ENCODE data around the gene MYO1H.

The MYO1H gene

DNA sequence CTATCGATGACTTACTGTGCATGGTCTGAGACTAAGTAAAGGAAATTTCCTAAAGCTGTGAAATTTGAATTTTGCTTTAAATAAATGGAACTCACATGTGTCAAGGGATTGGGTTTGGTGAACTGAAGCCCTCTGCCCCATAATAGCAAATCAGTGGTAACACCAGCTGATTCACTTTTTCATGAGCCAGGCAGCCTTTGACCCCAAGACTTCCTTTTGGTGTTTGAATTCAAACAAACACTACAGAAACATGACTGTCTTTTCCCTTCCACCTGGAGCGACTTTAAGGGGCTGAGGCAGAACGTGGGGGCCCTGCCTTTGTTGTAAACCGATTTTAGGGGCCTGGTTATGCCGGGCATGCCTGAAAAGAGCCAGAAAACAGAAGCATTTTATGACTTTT lies 100.6 kb downstream of the MYO1H start:
- H3K9me3 ChIP-seq (ENCODE audit: control insufficient read depth in 2 of 2, low read length in 2 of 2): no peaks in the 10 kb centered on the region
- no peak overlapping the region for H3K27ac ChIP-seq (ENCODE audit: low read length)
- peaks cover 42 to 56% of the 10 kb centered on the region in 2 donors for H3K36me3 ChIP-seq (ENCODE audit: control insufficient read depth in 2 of 2, insufficient read depth in 2 of 2, low read length in 2 of 2)
- no peak overlapping the region for H3K9ac ChIP-seq (ENCODE audit: low read length in 2 of 2)
- H3K27me3 ChIP-seq (ENCODE audit: control insufficient read depth in 1 of 2, insufficient read depth in 2 of 2, low read length in 2 of 2): no peaks in the 10 kb centered on the region
- H3K4me1 ChIP-seq (ENCODE audit: control insufficient read depth, insufficient read depth, low read length): peaks cover 42% of the 10 kb centered on the region
- H3K4me3 ChIP-seq (ENCODE audit: low read length in 2 of 2): no peak overlapping the region

DNA sequence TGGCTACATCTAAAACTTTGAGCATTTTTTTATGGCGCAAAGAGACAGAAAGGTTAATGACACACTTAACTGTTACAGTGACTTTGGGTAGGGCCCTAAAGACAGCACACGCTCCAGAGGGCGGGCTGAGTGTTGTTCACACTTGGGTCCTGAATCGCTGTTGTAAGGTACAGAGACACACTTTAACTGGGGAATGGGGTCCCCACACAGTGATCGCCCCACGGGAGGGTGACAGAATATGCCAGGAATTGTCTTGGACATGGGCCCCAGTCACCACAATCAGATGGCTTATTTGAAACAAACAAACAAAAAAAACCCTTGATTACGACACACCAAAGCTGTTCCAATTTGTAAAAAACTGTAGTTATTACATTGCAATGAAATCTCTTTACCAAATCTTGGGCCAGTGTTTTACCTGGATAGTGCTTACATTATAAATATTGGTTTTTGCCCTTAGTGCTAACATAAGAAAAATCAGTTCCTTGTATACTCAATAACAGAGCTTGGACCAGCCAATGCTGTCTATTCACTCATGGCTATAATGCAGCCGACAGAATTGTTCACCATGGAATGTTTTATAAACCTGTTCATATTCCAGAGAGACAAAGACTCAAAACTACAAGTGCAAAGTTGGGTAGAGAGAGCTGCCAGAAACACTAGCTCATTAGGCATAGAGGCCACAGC lies 101.1 kb downstream of the MYO1H start:
- Histone ChIP-seq H3K4me1 (ENCODE audit: control insufficient read depth, insufficient read depth, low read length) (peaks cover 42% of the 10 kb centered on the region), H3K9ac (ENCODE audit: low read length in 2 of 2) (no peak overlapping the region), H3K36me3 (ENCODE audit: control insufficient read depth in 2 of 2, insufficient read depth in 2 of 2, low read length in 2 of 2) (peaks cover 47 to 59% of the 10 kb centered on the region in 2 donors)

DNA sequence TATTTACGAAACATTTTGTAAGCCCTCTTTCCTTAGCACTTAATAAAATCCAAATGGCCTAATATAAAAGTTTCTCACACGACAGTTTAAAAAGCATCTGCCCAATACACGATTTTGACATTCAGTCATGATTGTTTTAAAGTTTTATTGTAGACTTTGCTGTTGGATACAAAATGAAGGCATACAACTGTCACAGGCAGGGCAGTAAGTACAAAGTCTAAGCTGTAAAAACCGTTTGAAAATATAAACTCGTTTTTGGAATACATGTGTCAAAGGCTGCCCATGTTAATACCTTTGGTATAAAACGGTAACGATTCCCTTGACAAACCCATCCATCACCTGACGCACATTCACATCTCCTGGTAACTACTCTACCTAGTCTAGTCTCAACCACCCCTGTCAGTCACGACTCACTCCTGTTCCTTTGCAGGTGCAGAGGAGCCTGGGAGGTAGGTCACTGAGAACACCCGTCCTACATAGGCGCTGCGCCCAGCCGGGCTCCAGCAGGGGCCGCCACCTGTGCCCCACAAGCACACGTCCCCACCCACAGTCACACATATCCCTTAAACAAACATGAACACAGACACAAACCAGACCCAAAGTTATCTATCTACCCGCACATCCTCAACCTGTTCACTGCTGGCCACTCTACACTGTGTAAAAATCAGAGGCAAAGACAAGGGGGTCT lies 102.3 kb downstream of the MYO1H start:
- no peak overlapping the region for H3K4me3 ChIP-seq (ENCODE audit: low read length in 2 of 2)
- H3K36me3 ChIP-seq (ENCODE audit: control insufficient read depth in 2 of 2, insufficient read depth in 2 of 2, low read length in 2 of 2): peaks cover 54 to 64% of the 10 kb centered on the region in 2 donors
- no peaks in the 10 kb centered on the region for H3K9me3 ChIP-seq (ENCODE audit: control insufficient read depth in 2 of 2, low read length in 2 of 2)
- H3K27me3 ChIP-seq (ENCODE audit: control insufficient read depth in 1 of 2, insufficient read depth in 2 of 2, low read length in 2 of 2): no peaks in the 10 kb centered on the region
- peak overlapping the region; percentile 67 for H3K27ac ChIP-seq (ENCODE audit: low read length)
- H3K4me1 ChIP-seq (ENCODE audit: control insufficient read depth, insufficient read depth, low read length): peaks cover 49% of the 10 kb centered on the region
- H3K9ac ChIP-seq (ENCODE audit: low read length in 2 of 2): peak overlapping the region in 1 of 2 donors; percentile 8

More for the DNA sequence above, 101.1 kb downstream of the MYO1H start:
- no peak overlapping the region for H3K4me3 ChIP-seq (ENCODE audit: low read length in 2 of 2)
- H3K27ac ChIP-seq (ENCODE audit: low read length): peak overlapping the region; percentile 67
- no peaks in the 10 kb centered on the region for H3K27me3 ChIP-seq (ENCODE audit: control insufficient read depth in 1 of 2, insufficient read depth in 2 of 2, low read length in 2 of 2)
- no peaks in the 10 kb centered on the region for H3K9me3 ChIP-seq (ENCODE audit: control insufficient read depth in 2 of 2, low read length in 2 of 2)

DNA sequence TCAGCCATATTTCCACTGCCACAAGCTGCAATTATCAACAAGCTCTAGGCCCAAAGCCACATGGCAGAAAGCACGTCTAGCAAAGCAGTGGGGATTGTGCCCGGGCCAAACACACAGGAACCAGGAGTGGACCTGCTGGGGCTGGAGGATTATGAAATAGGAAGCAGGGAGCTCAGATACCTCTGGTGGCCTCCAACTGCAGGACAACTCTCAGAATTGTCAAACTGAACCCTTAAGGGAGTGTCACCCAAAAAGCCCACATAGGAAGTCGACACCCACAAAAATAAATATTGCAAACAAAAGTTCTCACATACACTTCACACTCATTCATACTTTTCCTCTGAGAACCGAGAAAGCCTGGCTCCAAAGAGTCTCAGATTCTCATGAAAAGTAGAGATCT lies 103.3 kb downstream of the MYO1H start:
- H3K4me3 ChIP-seq (ENCODE audit: low read length in 2 of 2): no peak overlapping the region

DNA sequence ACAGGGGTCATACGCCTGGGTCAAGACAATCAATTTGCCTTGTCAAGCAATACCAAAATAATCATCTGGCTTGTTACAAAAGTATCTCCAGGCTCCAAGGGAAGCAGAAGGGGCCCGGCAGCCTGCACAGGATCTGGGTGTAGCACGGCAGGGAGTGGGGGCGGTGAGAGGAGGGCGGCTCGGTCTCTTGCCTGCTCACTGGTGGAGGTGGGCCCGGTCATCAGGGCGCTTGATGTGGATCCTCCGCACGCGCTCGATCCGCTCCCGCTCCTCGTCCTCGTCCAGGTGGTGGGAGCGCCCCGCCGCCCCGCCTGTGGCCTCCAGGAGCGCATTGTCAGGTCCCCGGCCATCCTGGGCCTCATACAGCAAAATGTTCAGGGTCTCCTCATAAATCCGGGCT lies 103.7 kb downstream of the MYO1H start:
- Histone ChIP-seq H3K36me3 (ENCODE audit: control insufficient read depth in 2 of 2, insufficient read depth in 2 of 2, low read length in 2 of 2) (peaks cover 63 to 69% of the 10 kb centered on the region in 2 donors), H3K9me3 (ENCODE audit: control insufficient read depth in 2 of 2, low read length in 2 of 2) (no peaks in the 10 kb centered on the region), H3K27ac (ENCODE audit: low read length) (peak overlapping the region; percentile 67)

More for the DNA sequence above, 103.3 kb downstream of the MYO1H start:
- Histone ChIP-seq H3K36me3 (ENCODE audit: control insufficient read depth in 2 of 2, insufficient read depth in 2 of 2, low read length in 2 of 2) (peaks cover 59 to 70% of the 10 kb centered on the region in 2 donors), H3K9ac (ENCODE audit: low read length in 2 of 2) (no peak overlapping the region), H3K4me1 (ENCODE audit: control insufficient read depth, insufficient read depth, low read length) (peaks cover 59% of the 10 kb centered on the region), H3K27ac (ENCODE audit: low read length) (peak overlapping the region; percentile 67), H3K9me3 (ENCODE audit: control insufficient read depth in 2 of 2, low read length in 2 of 2) (no peaks in the 10 kb centered on the region), H3K27me3 (ENCODE audit: control insufficient read depth in 1 of 2, insufficient read depth in 2 of 2, low read length in 2 of 2) (no peaks in the 10 kb centered on the region)

DNA sequence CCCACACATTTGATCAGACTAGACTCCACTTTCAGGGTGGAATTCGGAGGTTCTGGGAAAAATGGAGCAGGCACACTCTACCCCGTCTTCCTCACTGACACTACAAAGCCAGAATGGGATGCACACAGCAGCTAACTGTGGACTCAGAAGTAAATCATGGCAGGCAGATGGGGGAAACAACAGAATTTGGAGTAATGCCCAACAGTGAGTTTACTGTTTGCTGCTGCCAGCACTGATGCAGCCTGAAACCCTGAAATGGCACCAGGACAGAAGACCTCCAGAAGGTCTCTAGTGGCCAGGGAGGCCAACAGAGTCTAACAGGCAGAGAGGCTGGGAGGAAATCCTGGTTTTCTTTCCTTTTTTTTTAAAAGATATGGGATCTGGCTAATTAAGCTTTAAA lies 104.8 kb downstream of the MYO1H start:
- Histone ChIP-seq H3K4me3 (ENCODE audit: low read length in 2 of 2) (peak overlapping the region in 1 of 2 donors; percentile 15), H3K9ac (ENCODE audit: low read length in 2 of 2) (peak overlapping the region in 1 of 2 donors; percentile 21), H3K4me1 (ENCODE audit: control insufficient read depth, insufficient read depth, low read length) (peaks cover 68% of the 10 kb centered on the region), H3K9me3 (ENCODE audit: control insufficient read depth in 2 of 2, low read length in 2 of 2) (no peaks in the 10 kb centered on the region), H3K36me3 (ENCODE audit: control insufficient read depth in 2 of 2, insufficient read depth in 2 of 2, low read length in 2 of 2) (peaks cover 65 to 70% of the 10 kb centered on the region in 2 donors), H3K27ac (ENCODE audit: low read length) (peak overlapping the region; percentile 46), H3K27me3 (ENCODE audit: control insufficient read depth in 1 of 2, insufficient read depth in 2 of 2, low read length in 2 of 2) (no peaks in the 10 kb centered on the region)

More for the DNA sequence above, 103.7 kb downstream of the MYO1H start:
- Histone ChIP-seq H3K27me3 (ENCODE audit: control insufficient read depth in 1 of 2, insufficient read depth in 2 of 2, low read length in 2 of 2) (no peaks in the 10 kb centered on the region), H3K4me1 (ENCODE audit: control insufficient read depth, insufficient read depth, low read length) (peaks cover 60% of the 10 kb centered on the region), H3K4me3 (ENCODE audit: low read length in 2 of 2) (no peak overlapping the region), H3K9ac (ENCODE audit: low read length in 2 of 2) (no peak overlapping the region)

DNA sequence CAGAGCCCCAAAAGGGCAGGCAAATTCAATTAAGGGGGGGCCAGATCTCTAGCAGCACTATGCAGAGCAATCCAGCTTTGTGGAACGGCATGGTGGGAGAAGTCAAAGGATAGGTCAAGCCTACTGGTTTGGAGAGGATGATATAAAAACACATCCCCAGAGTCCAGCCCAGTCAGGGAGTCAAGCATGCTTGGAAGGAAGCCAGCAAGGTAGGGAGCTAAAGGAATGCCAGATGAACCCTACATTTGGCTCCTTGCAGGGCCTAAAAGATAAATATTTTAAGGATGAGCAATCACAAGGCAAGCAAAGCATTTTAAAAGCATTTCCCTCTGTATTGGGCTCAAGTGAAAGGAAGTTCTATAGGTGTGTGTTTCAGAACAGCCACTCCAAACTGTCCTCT lies 108.0 kb downstream of the MYO1H start:
- no peaks in the 10 kb centered on the region for H3K9me3 ChIP-seq (ENCODE audit: control insufficient read depth in 2 of 2, low read length in 2 of 2)
- H3K9ac ChIP-seq (ENCODE audit: low read length in 2 of 2): no peak overlapping the region
- no peak overlapping the region for H3K4me3 ChIP-seq (ENCODE audit: low read length in 2 of 2)
- H3K27me3 ChIP-seq (ENCODE audit: control insufficient read depth in 1 of 2, insufficient read depth in 2 of 2, low read length in 2 of 2): no peaks in the 10 kb centered on the region
- peak overlapping the region; percentile 100 for H3K27ac ChIP-seq (ENCODE audit: low read length)
- H3K36me3 ChIP-seq (ENCODE audit: control insufficient read depth in 2 of 2, insufficient read depth in 2 of 2, low read length in 2 of 2): peaks cover 60 to 64% of the 10 kb centered on the region in 2 donors
- peaks cover 82% of the 10 kb centered on the region for H3K4me1 ChIP-seq (ENCODE audit: control insufficient read depth, insufficient read depth, low read length)

DNA sequence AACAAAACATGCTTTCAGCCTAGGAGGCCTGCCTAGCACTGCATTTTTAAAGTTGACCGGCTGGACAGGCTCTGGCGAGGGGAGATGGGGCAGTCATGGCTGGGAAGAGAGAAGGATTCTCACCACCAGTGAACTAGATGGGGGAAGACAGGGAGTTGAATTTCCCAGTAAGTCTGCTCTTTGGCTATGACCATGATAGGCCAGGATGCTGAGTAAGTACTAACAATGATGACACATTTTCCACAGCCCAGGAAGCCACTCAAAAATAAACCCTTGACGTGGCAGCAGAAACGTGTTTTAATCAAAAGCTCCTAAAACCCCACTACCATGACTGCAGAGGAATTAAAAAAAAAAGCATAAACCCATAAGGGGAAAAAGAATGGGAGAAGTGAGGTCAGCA lies 110.4 kb downstream of the MYO1H start:
- Histone ChIP-seq H3K4me3 (ENCODE audit: low read length in 2 of 2) (peak overlapping the region in 1 of 2 donors; percentile 35), H3K36me3 (ENCODE audit: control insufficient read depth in 2 of 2, insufficient read depth in 2 of 2, low read length in 2 of 2) (peaks cover 50% of the 10 kb centered on the region in 2 donors), H3K9me3 (ENCODE audit: control insufficient read depth in 2 of 2, low read length in 2 of 2) (no peaks in the 10 kb centered on the region), H3K27ac (ENCODE audit: low read length) (peak overlapping the region; percentile 100), H3K27me3 (ENCODE audit: control insufficient read depth in 1 of 2, insufficient read depth in 2 of 2, low read length in 2 of 2) (no peaks in the 10 kb centered on the region), H3K9ac (ENCODE audit: low read length in 2 of 2) (peak overlapping the region; percentile 47 to 59), H3K4me1 (ENCODE audit: control insufficient read depth, insufficient read depth, low read length) (peaks cover 81% of the 10 kb centered on the region)

DNA sequence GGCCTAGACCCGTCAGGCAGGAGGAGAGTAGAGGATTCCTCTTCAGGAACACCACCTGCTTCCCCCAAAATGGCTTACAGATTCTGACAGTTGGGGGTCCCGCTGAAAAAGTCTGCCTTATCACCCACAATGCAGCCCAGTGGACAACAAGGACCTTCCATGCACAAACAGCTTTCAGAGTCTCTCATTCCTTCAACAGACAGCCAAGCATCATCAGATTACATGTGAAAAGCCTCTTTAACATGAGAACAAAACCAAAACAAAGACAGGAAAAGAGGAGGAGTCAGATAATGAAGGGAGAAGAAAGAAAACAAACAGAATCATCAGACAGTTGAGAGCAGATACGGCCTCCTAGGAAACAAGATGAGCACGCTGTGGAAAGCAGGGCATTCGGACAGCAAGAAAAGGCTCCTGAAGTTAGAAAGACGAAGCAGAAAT lies 111.1 kb downstream of the MYO1H start:
- Histone ChIP-seq H3K9me3 (ENCODE audit: control insufficient read depth in 2 of 2, low read length in 2 of 2) (no peaks in the 10 kb centered on the region), H3K27ac (ENCODE audit: low read length) (peak overlapping the region; percentile 100), H3K9ac (ENCODE audit: low read length in 2 of 2) (peak overlapping the region; percentile 59 to 68), H3K4me1 (ENCODE audit: control insufficient read depth, insufficient read depth, low read length) (peaks cover 88% of the 10 kb centered on the region), H3K36me3 (ENCODE audit: control insufficient read depth in 2 of 2, insufficient read depth in 2 of 2, low read length in 2 of 2) (peaks cover 44% of the 10 kb centered on the region in 2 donors), H3K4me3 (ENCODE audit: low read length in 2 of 2) (peak overlapping the region in 1 of 2 donors; percentile 35), H3K27me3 (ENCODE audit: control insufficient read depth in 1 of 2, insufficient read depth in 2 of 2, low read length in 2 of 2) (no peaks in the 10 kb centered on the region)

DNA sequence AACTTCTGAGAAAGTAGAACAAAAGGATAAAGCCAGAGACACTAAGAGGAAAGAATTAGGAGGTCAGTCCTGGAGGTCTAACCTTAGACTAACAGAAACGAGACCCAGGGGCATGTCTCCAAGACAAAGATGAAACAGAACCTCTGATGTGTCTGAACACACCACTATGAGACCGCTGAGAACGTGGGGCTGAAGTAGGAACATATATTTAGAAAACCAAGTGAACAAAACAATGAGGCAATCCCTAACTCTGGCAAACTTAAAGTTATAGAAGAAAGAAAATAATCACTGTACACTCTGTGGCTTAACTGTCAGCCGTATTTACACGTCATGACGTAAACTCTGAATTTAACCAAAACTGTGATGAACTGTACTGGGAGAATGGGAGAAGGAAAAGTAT lies 111.5 kb downstream of the MYO1H start:
- Histone ChIP-seq H3K9me3 (ENCODE audit: control insufficient read depth in 2 of 2, low read length in 2 of 2) (no peaks in the 10 kb centered on the region), H3K27me3 (ENCODE audit: control insufficient read depth in 1 of 2, insufficient read depth in 2 of 2, low read length in 2 of 2) (no peaks in the 10 kb centered on the region), H3K9ac (ENCODE audit: low read length in 2 of 2) (peak overlapping the region; percentile 2 to 59), H3K4me3 (ENCODE audit: low read length in 2 of 2) (peak overlapping the region in 1 of 2 donors; percentile 30), H3K36me3 (ENCODE audit: control insufficient read depth in 2 of 2, insufficient read depth in 2 of 2, low read length in 2 of 2) (peaks cover 39 to 41% of the 10 kb centered on the region in 2 donors), H3K27ac (ENCODE audit: low read length) (peak overlapping the region; percentile 100), H3K4me1 (ENCODE audit: control insufficient read depth, insufficient read depth, low read length) (peaks cover 90% of the 10 kb centered on the region)

Measured in stomach smooth muscle (tissue), 2 donors.